HepG2 (cell line): Measurements from ENCODE around the gene PNN. TPM values are rescaled to one million over a fixed set of nuclear protein-coding genes. Genes with fewer than 3 reads are reported as not detected.

ENCODE experiments used
- CREB1 ChIP-seq, 2 experiments: fragments of 450-650 bp in 1 of 2; IDR thresholded peaks; 2 replicates each; pipeline ENCODE4 v1.6.1; 2016 to 2017; ENCODE audit warnings: control low read depth in 1 of 2, mild to moderate bottlenecking in 1 of 2, missing compliant biosample characterization in 1 of 2, missing genetic modification characterization in 1 of 2
- FOXK1 ChIP-seq: sonication (generic); formaldehyde crosslinking; IDR thresholded peaks from 2 replicates; pipeline ENCODE4 v1.4.0; 2020; ENCODE audit warnings: low read depth, missing genetic modification reagents, borderline replicate concordance
- GPN1 ChIP-seq: sonication (generic); formaldehyde crosslinking; IDR thresholded peaks from 2 replicates; pipeline ENCODE4 v1.5.1; 2020; ENCODE audit warnings: missing genetic modification reagents, borderline replicate concordance
- HDAC2 ChIP-seq: sonication (generic); formaldehyde crosslinking; IDR thresholded peaks from 2 replicates; pipeline ENCODE4 v1.4.0; 2020; ENCODE audit warnings: missing genetic modification reagents
- HOXA5 ChIP-seq: sonication (generic); formaldehyde crosslinking; IDR thresholded peaks from 2 replicates; pipeline ENCODE4 v1.4.0; 2020; ENCODE audit warnings: missing genetic modification reagents
- JUND ChIP-seq: sonication (generic); formaldehyde crosslinking; IDR thresholded peaks from 2 replicates; pipeline ENCODE4 v1.8.0; 2022; ENCODE audit warnings: mild to moderate bottlenecking, missing genetic modification reagents
- KMT2A ChIP-seq: sonication (generic); formaldehyde crosslinking; IDR thresholded peaks from 2 replicates; pipeline ENCODE4 v1.4.0; 2020; ENCODE audit warnings: missing genetic modification reagents
- NFE2 ChIP-seq: sonication (generic); formaldehyde crosslinking; IDR thresholded peaks from 2 replicates; pipeline ENCODE4 v1.4.0; 2020; ENCODE audit warnings: missing genetic modification reagents
- PCBP1 ChIP-seq: fragments of 200-400 bp; formaldehyde crosslinking; IDR thresholded peaks from 2 replicates; pipeline ENCODE4 v1.6.1; 2017; ENCODE audit warnings: mild to moderate bottlenecking, low read depth, low read length, borderline replicate concordance
- SP4 ChIP-seq: sonication (generic); formaldehyde crosslinking; IDR thresholded peaks from 2 replicates; pipeline ENCODE4 v1.8.1; 2023; ENCODE audit warnings: mild to moderate bottlenecking, missing genetic modification reagents
- ZNF292 ChIP-seq: sonication (generic); formaldehyde crosslinking; IDR thresholded peaks from 2 replicates; pipeline ENCODE4 v1.8.1; 2022; ENCODE audit warnings: mild to moderate bottlenecking, low read depth, missing genetic modification reagents, borderline replicate concordance
- ZNF335 ChIP-seq: sonication (generic); formaldehyde crosslinking; IDR thresholded peaks from 2 replicates; pipeline ENCODE4 v1.4.0; 2020; ENCODE audit warnings: missing genetic modification reagents
- ZNF343 ChIP-seq: sonication (generic); formaldehyde crosslinking; IDR thresholded peaks from 2 replicates; pipeline ENCODE4 v1.4.0; 2020; ENCODE audit warnings: mild to moderate bottlenecking, missing genetic modification reagents
- ZNF557 ChIP-seq: sonication (generic); formaldehyde crosslinking; IDR thresholded peaks from 2 replicates; pipeline ENCODE4 v1.4.0; 2020; ENCODE audit warnings: missing genetic modification reagents
- ZNF563 ChIP-seq: sonication (generic); formaldehyde crosslinking; IDR thresholded peaks from 2 replicates; pipeline ENCODE4 v1.8.0; 2022; ENCODE audit warnings: mild to moderate bottlenecking, moderate library complexity, missing genetic modification reagents
- ZNF577 ChIP-seq: sonication (generic); formaldehyde crosslinking; IDR thresholded peaks from 2 replicates; pipeline ENCODE4 v1.4.0; 2020; ENCODE audit warnings: mild to moderate bottlenecking, low read depth, missing genetic modification reagents, borderline replicate concordance
- ZNF850 ChIP-seq: sonication (generic); formaldehyde crosslinking; conservative IDR thresholded peaks from 2 replicates; pipeline ENCODE4 v1.9.0; 2021; ENCODE audit warnings: mild to moderate bottlenecking, missing genetic modification reagents
- polyA plus RNA-seq, 8 experiments: library from polyadenylated mRNA; depleted of rRNA in 3 of 8; stranded (reverse) in 7 of 8; unstranded in 1 of 8; fragments of >200 nt; fragmentation: Illumina TruSeq in 4 of 8; extraction: Trizol in 4 of 8; gene quantifications; 2 replicates each; pipeline versions ENCODE4 v1.2.1 to v1.2.3, GENCODE V29; 2011 to 2016; ENCODE audit warnings: low read depth in 4 of 8, missing spikeins in 1 of 8, mixed read lengths in 1 of 8; ENCODE audit not compliant: insufficient read depth in 1 of 8
- total RNA-seq, 5 experiments: library from RNA; depleted of rRNA; stranded (reverse); fragments of >200 nt; fragmentation: Illumina TruSeq; extraction: Trizol; gene quantifications; 2 replicates each; pipeline ENCODE4 v1.2.3, GENCODE V29; 2016; ENCODE audit warnings: low read depth in 1 of 5
- TF ChIP-seq, protein P1 (sequence below): sonication (generic); formaldehyde crosslinking; IDR thresholded peaks from 2 replicates; pipeline ENCODE4 v1.5.0; 2020; ENCODE audit warnings: mild to moderate bottlenecking, missing genetic modification reagents, moderate library complexity
- TF ChIP-seq, protein P2 (sequence below): sonication (generic); formaldehyde crosslinking; IDR thresholded peaks from 2 replicates; pipeline ENCODE4 v1.9.0; 2022; ENCODE audit warnings: low read depth, missing genetic modification reagents
- TF ChIP-seq, protein P3 (sequence below): sonication (generic); formaldehyde crosslinking; conservative IDR thresholded peaks from 2 replicates; pipeline ENCODE4 v1.4.0; 2020; ENCODE audit warnings: mild to moderate bottlenecking, missing genetic modification reagents, moderate library complexity
- TF ChIP-seq, protein P4 (sequence below): sonication (generic); formaldehyde crosslinking; IDR thresholded peaks from 2 replicates; pipeline ENCODE4 v1.8.0; 2023; ENCODE audit warnings: mild to moderate bottlenecking, missing genetic modification reagents

The PNN gene
- total and polyA plus RNA-seq, 2 of the 13 experiments (the other 11 are each of a cell fraction or from before 2014, with no cell fraction given), result 58.0 to 214 TPM

DNA sequence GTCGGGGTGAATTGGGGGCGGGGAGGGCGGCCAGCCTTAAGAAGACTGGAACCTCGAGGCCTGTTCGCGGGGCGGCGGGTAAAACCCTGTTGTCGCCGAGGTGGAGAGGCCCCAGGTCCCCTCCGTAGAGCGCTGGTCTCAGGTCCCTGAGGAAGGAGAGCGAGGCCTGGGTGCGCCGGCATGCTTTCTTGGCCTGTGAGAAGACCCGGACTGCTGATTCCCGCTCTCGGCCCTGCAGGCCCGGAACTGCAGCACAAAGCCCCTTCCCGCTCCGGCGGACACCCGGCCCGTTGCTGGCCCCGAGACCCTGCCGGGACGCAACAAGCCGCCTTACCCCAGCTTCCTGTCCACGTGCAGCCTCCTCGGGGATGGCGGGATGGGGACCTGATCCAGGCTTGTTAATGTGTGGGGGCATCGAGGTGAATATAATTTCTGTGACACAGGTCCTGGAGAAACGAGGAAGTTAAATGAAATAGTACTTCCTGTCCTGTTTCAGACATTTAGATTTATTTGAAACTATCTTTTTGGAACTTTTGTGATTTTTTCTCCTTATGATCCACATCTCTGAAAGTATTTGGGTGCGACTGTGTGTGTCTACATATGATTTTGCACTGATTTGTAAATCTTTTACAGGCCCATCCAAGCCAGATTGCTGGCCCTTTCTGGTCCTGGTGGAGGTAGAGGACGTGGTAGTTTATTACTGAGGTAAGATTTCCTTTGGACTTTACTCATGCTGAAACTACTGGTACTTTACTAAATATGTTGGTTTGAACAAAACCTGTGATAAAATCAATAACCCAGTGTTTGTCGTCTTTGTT, 600 bp downstream of the PNN start (continued):
- TF ChIP-seq, protein P1, sequence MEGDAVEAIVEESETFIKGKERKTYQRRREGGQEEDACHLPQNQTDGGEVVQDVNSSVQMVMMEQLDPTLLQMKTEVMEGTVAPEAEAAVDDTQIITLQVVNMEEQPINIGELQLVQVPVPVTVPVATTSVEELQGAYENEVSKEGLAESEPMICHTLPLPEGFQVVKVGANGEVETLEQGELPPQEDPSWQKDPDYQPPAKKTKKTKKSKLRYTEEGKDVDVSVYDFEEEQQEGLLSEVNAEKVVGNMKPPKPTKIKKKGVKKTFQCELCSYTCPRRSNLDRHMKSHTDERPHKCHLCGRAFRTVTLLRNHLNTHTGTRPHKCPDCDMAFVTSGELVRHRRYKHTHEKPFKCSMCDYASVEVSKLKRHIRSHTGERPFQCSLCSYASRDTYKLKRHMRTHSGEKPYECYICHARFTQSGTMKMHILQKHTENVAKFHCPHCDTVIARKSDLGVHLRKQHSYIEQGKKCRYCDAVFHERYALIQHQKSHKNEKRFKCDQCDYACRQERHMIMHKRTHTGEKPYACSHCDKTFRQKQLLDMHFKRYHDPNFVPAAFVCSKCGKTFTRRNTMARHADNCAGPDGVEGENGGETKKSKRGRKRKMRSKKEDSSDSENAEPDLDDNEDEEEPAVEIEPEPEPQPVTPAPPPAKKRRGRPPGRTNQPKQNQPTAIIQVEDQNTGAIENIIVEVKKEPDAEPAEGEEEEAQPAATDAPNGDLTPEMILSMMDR (CRISPR knock-in tag), result no peak
- TF ChIP-seq JUND (no peak), CREB1 (IDR thresholded peaks at IDR 0.05) (no peak), CREB1 (CRISPR knock-in tag; IDR thresholded peaks at IDR 0.05) (no peak), ZNF557 (CRISPR knock-in tag) (no peak; the same call in 1 of the 2 replicates), ZNF563 (CRISPR knock-in tag) (peak; percentile 92), FOXK1 (CRISPR knock-in tag) (peak; percentile 51; the same call in 1 of the 2 replicates), HOXA5 (CRISPR knock-in tag) (no peak), GPN1 (CRISPR knock-in tag) (peak; percentile 78; the same call in 1 of the 2 replicates), ZNF292 (CRISPR knock-in tag) (peak; percentile 78; the same call in 1 of the 2 replicates), PCBP1 (no peak), ZNF335 (peak; percentile 57; the same call in 1 of the 2 replicates), HDAC2 (CRISPR knock-in tag) (no peak), ZNF577 (CRISPR knock-in tag) (0 out of 2 replicates have a peak, but pooled peaks have one; percentile 27), ZNF850 (CRISPR knock-in tag) (peak; percentile 98), KMT2A (CRISPR knock-in tag) (no peak; the same call in 1 of the 2 replicates), ZNF343 (CRISPR knock-in tag) (peak; percentile 68; the same call in 1 of the 2 replicates), SP4 (CRISPR knock-in tag) (no peak; the same call in 1 of the 2 replicates), NFE2 (no peak)
- TF ChIP-seq, protein P2, sequence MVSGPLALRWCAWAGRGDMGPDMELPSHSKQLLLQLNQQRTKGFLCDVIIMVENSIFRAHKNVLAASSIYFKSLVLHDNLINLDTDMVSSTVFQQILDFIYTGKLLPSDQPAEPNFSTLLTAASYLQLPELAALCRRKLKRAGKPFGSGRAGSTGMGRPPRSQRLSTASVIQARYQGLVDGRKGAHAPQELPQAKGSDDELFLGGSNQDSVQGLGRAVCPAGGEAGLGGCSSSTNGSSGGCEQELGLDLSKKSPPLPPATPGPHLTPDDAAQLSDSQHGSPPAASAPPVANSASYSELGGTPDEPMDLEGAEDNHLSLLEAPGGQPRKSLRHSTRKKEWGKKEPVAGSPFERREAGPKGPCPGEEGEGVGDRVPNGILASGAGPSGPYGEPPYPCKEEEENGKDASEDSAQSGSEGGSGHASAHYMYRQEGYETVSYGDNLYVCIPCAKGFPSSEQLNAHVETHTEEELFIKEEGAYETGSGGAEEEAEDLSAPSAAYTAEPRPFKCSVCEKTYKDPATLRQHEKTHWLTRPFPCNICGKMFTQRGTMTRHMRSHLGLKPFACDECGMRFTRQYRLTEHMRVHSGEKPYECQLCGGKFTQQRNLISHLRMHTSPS (CRISPR knock-in tag), result no peak
- TF ChIP-seq, protein P3, sequence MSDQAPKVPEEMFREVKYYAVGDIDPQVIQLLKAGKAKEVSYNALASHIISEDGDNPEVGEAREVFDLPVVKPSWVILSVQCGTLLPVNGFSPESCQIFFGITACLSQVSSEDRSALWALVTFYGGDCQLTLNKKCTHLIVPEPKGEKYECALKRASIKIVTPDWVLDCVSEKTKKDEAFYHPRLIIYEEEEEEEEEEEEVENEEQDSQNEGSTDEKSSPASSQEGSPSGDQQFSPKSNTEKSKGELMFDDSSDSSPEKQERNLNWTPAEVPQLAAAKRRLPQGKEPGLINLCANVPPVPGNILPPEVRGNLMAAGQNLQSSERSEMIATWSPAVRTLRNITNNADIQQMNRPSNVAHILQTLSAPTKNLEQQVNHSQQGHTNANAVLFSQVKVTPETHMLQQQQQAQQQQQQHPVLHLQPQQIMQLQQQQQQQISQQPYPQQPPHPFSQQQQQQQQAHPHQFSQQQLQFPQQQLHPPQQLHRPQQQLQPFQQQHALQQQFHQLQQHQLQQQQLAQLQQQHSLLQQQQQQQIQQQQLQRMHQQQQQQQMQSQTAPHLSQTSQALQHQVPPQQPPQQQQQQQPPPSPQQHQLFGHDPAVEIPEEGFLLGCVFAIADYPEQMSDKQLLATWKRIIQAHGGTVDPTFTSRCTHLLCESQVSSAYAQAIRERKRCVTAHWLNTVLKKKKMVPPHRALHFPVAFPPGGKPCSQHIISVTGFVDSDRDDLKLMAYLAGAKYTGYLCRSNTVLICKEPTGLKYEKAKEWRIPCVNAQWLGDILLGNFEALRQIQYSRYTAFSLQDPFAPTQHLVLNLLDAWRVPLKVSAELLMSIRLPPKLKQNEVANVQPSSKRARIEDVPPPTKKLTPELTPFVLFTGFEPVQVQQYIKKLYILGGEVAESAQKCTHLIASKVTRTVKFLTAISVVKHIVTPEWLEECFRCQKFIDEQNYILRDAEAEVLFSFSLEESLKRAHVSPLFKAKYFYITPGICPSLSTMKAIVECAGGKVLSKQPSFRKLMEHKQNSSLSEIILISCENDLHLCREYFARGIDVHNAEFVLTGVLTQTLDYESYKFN (CRISPR knock-in tag), result no peak
- TF ChIP-seq, protein P4, sequence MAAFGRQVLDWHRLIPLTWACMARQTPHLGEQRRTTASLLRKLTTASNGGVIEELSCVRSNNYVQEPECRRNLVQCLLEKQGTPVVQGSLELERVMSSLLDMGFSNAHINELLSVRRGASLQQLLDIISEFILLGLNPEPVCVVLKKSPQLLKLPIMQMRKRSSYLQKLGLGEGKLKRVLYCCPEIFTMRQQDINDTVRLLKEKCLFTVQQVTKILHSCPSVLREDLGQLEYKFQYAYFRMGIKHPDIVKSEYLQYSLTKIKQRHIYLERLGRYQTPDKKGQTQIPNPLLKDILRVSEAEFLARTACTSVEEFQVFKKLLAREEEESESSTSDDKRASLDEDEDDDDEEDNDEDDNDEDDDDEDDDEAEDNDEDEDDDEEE (CRISPR knock-in tag), result peak; percentile 98
